T-helper 22 cell (primary cell): ENCODE measurements around the gene LAPTM5.

Experiments
- DNase-seq: peaks from one replicate; pipeline ENCODE4 v3.0.0-alpha.2; 2020; ENCODE audit warnings: low read depth

LAPTM5 gene

DNA sequence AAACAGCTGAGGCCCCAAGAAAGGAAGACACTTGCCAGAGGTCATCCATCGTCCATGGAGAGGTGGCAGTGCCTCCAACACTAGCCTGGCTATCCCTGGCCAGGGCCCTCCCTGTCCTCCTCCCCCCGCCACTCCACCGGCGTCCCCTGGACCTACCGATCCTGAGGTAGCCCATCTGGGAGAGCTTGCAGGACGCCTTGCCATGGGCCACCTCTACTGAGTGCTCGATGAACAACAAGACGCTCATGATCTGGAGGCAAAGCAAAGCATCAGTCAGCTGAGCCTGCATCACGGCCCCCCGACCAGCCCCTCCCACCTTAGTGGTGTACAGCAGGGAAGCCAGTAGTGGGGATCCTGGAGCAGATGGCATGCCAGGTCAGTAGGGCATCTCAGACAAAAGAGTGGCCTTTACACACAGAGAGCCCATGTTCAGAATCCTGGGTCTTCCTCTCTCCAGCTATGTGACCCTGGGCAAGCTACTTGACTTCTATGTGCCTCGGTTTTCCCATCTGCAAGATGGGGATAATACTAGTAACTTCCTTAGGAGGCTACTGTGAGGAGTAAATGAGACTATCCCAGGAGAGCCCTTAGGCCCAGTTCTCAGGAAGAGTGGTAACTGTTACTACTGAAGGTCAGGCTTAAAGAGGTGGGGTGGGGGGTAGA, 15.1 kb downstream of the LAPTM5 start:
- DNase-seq: no peak

DNA sequence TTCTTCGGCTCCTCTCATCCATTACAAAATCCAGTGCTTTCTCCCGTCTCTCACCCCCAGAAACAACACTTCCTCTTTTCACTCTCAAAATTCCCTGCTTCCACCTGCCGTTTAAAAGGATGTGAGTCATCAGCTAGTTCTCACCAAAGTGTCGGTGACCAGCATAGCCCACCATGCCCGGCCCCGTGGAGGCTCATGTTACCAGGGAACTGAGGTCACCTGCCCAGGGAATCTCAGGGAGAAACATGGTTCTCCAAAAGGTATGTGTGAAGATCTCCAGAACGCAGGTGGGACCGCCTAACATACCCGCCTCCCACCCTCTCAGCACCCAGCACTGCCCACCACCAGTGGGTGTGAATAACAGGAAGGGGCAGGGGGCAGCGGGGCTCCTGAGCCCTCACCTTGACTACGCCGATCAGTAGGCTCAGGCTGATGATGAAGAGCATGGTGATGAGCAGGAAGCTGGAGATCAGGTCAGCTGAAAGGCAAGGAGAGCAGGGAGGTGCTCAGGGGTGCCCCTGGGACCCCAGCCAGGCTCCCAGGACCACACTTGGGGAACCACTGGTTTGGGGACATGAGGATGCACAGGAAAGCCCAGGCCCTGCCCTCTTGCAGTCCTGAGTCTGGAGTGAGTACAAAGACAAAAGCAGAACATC, 16.2 kb downstream of the LAPTM5 start:
- DNase-seq: no peak

DNA sequence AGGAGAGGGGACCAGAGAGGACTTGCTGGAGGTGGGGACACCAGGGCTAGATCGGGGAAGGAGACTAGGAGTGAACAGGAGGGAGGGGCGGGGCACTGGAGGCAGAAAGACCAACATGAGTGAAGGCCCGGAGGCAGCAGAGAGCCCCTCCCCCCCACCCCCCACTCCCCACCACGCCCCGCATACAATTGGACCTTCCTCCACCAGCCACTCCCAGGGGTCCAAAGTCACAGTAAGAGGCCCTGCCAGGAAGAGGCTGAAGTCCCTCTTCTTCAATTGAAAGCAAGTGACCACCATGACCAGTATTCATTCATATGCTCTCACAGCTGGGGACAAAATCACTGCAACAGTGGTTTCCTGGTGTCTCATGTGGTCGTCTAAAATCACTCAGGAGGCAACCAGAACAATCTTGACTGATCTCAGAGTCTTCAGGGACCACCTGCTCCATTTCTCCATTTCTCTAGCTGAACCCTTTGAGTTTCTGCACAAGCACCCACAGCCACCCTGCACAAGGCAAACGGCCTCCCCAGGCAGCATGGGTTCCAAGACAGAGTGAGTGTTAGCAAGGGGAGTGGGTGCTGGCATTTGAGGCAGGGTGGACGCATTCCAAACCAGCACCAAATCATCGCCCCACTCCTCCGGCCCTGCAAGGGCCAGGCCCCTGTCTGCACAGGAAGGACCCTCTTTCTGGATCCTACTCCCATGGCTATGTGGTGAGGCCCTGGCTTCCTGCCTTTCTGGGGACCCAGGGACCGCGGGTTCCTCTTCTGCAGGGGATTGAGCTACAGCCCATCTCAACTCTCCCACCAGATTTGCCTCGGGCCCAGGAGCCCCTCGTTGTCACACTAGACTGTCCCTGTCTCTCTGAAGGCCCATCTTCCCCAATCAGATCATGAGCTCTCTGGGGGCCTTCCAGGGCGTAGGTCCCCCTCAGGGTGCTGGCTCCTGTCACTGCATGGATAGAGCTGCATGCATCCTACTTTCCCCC, 17.0 kb downstream of the LAPTM5 start:
- no peak for DNase-seq

DNA sequence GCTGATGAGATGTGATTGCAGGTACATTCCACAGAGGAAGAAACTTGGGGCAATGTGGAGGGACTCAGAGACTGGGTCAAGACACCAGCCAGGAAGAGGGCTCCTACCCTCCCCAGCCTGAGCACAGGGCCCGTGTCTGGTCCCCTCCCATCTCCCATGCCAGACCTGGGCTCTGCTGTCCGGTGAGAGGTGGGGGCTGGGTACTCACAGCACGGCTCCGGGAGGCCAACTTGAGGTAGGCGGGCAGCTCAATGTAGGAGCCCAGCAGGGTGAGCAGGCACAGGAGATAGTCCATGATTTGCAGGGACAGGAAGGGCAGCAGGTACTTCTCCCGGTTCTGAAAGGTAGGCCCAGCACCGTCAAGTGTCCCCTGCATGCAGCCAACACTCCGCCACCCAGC, 18.0 kb downstream of the LAPTM5 start:
- no peak for DNase-seq

DNA sequence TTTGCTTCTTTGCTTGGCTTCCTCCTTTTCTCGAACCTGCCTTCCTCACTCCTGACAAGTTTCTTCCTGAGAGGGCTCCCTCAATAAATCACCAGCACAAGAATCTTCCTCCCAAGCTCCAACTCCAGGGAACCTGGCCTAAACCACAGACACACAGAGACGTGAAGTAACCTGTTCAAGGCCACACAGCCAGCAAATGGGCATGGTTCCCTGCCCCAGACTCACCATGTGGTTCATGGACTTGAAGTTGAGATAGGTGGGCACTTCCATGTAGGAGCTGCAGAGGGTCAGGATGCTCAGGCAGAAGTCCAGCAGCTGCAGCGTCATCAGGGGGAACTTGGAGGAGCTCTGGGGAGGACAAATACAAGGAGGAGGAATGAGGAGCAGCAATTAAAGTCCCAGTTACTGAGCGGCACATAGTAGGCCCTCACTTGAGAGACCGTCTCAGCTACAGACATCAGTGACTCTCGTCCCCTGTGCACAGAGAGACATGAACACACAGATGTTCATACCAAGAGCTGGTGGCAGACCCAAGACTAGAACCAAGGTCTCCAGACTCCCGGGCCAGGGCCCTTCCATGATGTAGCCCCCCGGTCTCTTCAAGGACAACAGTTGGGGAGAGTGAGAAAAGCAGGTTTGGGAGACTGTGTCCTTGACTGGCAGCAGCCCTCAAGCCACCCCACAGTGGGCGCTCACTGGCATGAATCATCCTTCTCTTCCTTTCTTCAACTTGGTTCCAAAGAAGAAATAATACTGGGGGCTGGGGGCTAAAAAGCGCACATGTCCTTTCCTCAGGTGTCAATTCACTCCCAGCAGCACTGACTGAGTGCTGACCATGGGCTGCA, 18.6 kb downstream of the LAPTM5 start:
- DNase-seq: no peak

DNA sequence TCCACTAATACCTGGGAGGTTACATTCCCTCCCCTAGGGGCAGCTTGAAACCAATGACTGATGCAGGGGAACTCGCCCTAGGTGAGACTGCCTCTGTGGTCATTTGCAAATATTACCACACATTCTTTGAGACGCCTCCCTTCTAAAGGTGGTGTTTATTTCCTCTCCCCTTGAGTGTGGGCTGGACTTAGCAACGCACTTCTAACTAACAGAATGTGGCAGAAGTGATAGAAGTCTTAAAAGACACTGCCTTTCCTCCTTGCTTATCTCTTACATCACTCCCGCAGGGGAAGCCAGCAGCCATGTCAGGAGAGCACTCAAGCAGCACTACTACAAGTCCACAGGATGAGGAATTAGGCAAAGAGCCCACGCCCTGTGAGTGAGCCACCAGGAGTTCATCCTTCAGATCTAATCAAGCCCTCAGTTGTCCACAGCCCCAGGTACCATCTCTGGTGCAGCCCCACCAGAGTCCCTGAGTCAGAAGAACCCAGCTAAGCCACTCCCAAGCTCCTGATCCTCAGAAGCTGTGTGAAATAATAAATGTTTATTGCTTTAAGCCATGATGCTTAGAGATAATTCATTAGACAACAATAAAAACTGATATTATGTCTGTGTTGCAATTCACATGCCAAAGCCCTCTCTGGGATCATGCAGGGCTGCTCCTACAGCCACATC, 19.4 kb downstream of the LAPTM5 start:
- DNase-seq: no peak

DNA sequence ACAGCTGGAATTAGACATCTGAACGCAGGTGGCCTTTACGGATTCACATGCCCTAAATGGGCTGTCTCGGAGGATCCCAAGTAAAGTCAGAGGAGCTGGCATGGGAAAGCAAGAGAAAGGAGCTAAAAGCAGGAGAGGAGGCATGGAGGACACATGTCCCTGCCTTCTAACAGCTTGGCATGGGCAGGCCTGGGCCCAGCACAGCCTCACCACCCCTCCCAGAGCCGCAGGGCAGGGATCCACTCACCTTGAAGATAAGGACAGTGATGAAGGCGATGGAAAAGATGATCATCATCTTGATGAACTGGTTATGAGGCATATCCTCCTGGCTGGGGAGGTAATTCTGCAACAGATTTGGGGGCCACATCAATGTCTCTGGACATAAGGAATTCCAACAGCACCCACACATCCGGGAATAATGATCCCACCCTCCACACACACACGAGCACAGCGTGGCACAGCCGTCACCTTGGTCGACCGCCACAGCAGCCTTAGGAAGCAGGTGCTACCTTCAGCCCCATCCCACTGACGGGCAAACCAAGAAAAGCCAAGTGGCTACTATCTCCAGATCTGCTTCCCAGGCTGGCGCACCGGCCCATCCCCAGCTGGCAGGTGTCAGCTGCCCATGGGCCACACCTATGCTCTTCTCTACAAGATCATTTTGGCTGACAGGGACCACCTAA, 20.1 kb downstream of the LAPTM5 start:
- DNase-seq: no peak

DNA sequence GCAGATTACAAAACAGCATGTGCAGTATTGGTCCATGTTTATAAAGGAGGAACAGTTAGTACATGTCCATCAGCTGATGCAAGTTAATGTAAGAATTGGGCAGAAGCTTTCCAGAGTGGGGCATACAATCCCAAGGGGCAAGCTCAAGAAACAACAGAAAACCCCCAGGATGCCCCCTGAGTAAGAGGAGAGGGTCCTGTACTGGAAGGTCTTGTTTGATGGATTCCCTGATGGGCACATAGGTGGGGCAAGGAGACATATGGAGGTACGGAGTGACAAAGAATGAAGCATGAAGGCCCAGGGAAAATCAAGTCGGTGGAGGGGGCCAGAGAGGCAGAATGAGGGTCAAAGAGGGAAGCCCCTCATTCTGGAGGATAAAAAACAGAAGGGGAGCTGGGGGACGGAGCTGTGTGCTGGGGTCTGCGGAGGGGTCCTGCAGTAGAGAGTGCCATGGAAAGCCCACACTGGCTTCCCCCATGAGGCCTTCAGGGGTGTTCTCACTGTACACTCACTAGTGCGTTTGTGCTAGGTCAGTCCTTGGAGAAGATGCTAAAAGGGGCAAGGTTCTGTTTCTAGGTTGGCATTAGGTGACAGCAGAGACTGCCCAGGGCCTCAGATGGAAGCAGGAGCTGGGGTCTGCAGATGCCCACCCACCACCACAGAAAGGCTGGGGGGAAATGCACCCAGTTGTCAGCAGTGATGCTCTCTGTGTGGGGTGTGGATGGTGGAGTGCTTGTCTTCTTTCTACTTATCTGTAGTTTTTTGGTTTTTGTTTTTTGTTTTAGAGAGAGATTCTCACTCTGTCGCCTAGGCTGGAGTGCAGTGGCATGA, 21.7 kb downstream of the LAPTM5 start:
- DNase-seq: no peak

DNA sequence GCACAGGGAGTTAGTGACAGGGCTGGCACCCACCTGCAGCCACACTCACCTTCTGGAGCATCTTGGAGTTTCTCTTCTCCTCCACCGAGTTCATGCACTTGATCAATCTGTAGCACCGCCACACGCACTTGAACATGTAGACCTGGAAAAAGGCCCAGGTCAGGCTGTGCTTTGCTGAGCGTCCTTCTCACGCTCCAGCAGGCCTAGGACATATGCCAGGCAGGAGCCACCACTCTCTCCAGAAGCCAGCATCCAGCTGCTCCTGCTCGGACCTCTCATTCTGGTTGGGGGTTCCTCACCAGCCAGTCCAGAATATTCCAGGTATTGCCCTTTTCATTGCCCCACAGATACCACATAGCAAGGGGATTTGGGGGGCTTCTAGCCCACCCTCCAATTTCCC, 22.4 kb downstream of the LAPTM5 start:
- no peak for DNase-seq

DNA sequence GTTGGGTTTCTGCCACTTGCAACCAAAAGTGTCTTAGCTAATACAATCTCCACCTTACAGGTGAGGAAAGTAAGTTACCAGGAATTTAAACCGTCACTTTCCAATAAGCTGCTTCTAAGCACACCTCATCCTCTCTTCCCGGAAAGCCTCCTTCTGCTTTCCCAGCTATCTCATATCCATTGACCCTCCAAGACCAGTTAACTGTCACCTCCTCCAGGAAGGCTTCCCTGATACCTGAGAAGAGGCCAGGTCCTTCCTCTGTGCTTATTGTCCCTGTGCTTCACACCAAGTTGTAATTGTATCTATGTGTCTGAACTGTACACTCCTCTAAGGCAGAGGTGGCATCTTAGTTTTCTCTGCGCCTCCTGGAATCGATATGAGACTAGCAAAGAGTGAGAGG, 23.0 kb downstream of the LAPTM5 start:
- DNase-seq: no peak

DNA sequence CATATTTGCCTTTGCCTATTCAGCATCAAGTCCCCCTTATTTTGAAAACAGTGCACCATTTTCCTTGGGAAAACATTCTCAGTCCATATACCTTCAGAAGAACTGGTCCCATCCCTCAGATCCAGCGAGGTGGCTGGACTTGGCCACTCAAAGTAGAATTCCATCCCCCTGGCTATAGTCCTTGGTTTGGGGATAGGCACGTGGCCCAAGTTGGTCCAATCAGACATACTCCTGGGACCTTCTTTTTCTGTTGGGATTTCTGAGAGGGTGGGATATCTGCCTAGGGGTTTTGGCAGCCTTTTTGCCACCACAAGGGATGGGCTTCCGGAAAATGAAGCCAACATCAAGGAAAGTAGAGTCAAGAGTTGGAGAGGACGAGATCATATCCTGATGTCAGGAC, 23.5 kb downstream of the LAPTM5 start:
- DNase-seq: no peak

DNA sequence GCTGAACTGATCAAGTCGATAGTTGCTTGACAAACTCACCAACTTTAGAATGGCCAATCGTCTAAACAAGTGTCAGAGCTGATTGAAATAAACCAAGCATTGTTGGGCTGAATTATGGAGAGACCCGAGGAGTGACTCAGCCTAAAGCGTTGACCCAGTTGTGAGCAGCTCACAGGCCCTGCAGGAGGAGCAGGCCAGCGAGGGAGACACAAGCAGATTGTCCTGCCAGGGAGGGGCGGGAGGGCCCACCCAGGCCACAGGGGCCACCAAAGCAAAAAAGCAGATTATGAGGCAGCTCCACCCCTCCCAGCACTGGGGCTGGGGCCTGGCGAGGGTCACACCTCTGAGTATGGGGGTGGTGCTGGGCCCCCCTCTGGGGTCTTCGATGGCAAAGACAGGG, 24.1 kb downstream of the LAPTM5 start:
- DNase-seq: no peak

DNA sequence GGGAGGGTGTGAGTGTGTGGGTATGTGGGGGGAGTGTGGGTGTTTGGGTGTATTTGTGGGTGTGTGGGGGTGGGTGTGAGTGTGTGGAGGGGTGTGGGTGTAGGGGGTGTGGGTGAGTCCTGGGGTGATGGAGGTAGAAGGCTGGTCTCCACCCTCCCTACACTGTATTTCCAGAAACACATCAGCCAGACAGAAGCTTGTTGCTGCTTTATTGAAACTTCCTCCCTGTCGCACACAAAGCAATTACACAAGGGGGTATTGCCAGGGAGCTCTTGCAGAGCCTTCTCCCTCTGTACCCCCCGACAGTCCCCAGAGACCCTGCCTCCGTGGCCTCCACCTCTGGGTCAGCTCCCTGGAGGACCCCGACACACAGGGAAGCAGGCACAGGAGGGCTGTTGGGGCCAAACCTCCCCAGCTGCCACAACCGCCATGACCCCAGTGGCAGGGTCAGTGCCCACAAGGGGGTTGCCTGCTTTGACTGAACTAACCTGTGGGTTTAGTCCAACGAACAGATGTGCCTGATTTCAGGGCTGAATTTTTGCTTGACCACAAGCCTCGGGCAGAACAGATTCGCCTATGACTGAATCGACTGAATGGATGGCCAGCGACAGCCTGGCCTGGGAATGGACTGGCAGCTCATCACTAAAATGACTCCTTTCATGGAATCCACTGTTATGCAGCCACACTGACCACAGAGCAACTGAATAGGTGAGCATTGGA, 25.1 kb downstream of the LAPTM5 start:
- DNase-seq: no peak

DNA sequence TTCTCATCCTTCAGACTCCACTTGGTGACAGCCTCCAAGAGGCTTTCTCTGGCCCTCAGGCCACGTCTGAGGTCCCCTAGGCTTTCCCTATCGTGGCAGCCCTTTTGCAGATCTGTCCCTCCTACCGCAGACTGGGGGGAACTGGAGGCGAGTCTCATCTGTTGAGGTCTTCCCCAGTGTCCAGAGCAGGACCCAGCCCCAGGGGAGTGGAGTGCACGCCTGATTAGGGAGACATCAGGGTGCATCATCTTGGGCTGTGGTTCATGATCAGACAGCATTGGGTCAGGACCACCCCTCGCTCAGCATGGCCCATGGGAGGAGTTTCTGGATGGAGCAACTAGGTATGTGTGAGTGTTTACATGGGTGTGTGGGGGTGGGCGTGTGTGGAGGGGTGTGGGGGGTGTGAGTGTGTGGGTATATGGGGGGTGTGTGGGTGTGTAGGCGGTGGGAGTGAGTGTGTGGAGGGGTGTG, 25.7 kb downstream of the LAPTM5 start:
- DNase-seq: no peak

DNA sequence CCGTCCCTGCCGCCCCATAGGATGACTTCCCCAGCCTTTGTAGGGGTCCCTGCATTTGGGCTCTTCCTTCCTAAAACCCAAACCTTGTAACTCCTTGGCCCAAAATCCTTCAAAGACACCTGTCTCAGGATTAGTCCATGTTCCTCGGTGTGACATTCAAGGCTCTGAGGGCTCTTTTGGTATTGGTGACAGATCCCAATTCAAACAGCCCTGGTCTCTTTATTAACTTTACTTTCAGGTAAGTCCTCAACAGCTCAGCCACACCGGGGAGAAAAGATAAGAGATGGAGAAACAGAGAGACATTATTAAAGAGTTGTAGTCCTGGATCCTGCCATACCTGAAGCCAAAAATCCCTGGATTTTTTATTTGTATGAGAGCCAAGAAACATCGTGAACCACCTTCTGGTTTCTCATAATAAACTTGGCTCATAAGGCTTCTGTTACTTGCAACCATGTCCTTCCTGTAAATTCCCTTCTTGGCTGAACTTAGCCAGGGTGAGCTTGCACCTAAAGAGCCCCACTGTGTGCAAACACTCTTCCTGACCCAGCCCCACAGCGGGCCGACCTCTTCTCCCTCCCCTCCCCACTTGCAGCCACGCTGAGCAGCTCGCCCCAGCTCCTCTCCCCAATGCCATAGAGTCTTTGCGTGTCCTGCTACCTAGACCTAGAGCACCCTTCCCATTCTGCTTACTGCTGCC, 26.3 kb downstream of the LAPTM5 start:
- no peak for DNase-seq

DNA sequence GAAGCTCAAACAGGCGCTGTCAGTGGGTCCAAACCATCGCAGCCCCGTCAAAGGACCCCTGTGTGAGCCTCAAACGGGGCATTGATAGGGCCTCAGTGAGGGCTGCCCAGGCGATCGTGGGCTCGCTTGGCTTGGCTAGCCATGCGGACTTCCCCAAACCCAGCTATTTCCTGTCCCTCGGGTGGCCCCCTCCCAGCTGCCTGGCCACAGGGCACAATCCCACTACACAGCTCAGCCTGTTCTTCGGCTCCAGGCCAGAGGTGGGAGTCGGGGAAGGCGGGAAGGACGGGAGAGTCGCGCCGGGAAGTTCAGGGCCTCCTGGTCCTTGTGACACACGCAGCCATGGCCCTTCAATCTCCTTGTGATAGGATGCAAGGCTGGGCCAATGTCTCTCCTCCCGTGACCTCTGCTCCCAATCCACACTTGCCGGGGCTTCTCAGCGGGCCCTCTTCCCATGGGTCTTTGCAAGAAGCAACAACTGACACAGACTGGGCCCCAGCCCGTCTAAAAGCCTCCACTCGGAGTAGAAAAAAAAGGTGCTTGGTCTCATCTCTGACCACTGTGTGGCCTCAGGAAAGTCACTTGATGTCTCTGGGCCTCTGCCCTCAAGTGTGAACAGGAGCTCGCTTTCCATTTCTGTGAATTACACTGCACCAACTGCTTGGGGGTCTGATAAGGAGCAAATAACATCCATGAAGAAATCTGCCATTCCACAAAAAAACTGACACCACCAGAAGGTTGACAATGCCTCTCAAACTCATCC, 27.0 kb downstream of the LAPTM5 start:
- DNase-seq: no peak

DNA sequence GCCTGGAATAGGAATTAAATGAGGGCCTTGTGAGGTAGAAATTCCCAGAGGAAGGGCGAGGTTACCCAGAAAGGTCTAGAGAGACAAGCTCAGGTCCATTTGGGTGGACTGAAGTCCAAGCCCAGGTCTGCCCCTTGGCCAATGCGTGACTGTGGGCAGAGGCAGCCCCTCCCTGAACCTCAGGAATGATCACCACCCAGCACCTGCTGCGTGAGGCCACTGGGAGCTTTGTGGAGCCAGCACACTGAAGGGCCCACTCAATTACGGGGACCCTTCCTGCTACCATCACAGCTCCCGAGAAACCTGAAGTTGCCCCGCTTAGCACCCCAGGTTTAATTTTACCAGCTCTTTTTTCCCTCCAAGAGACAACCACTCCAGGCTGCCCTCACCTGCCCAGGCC, 27.7 kb downstream of the LAPTM5 start:
- DNase-seq: no peak
